HUES64 (cell line): ENCODE results near the gene RSPO1.

Source experiments
- H3K27ac ChIP-seq: 2 replicates; pipeline ENCODE4 v1.7.0; 2013; ENCODE audit warnings: low read depth, low read length, inconsistent platforms
- H3K27me3 ChIP-seq: 2 replicates; pipeline ENCODE4 v1.6.1; 2013; ENCODE audit warnings: mild to moderate bottlenecking, low read length; ENCODE audit not compliant: insufficient read depth
- H3K36me3 ChIP-seq: 2 replicates; pipeline ENCODE4 v1.6.1; 2013; ENCODE audit warnings: mild to moderate bottlenecking, low read length; ENCODE audit not compliant: insufficient read depth
- H3K4me1 ChIP-seq: 2 replicates; pipeline ENCODE4 v1.6.1; 2013; ENCODE audit warnings: mild to moderate bottlenecking, low read length, moderate library complexity; ENCODE audit not compliant: insufficient read depth
- H3K4me3 ChIP-seq: 2 replicates; pipeline ENCODE4 v1.5.1; 2013; ENCODE audit warnings: mild to moderate bottlenecking, low read length, moderate library complexity
- H3K9ac ChIP-seq: 2 replicates; pipeline ENCODE4 v1.6.1; 2013; ENCODE audit warnings: mild to moderate bottlenecking, low read depth, low read length
- H3K9me3 ChIP-seq: 2 replicates; pipeline ENCODE4 v1.6.1; 2013; ENCODE audit warnings: low read depth, low read length; ENCODE audit not compliant: insufficient read depth
- WGBS: fragments of 150-250, 120-280 bp; methylation state at CpG from one replicate; pipeline ENCODE4 v1.1.7; 2013; ENCODE audit warnings: missing lambda C conversion rate; 5-methylcytosine and 5-hydroxymethylcytosine counted together

Gene RSPO1

DNA sequence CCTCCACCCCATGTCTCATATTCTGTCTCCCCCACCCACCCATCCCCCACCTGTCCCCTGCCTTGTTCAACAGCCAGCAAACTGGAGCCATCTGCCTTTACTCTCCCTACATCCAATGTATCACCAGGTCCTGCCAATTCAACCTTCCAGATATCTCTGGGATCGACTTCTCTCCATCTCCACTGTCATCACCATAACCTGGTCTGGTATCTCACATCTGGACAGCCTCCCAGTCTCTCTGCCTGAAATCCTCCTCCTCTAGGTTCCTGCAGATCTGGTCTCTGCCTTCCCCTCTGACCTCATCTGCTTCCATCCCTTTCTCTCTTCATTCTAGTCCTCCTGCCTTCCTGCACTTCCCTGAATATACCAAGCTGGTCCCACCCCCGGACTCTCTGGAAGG is 35.4 kb upstream of the RSPO1 start:
- WGBS = 79% methylated on average over 2 of the region's 2 CpGs
- Histone ChIP-seq H3K9ac (no peak overlapping the region), H3K36me3 (no peaks in the 10 kb centered on the region), H3K4me3 (no peak overlapping the region), H3K27ac (no peak overlapping the region), H3K4me1 (no peaks in the 10 kb centered on the region), H3K27me3 (peaks cover 10% of the 10 kb centered on the region; the same call in 1 of the 2 replicates), H3K9me3 (no peaks in the 10 kb centered on the region)

- H3K36me3 ChIP-seq = no peaks in the 10 kb centered on the region
- H3K4me1 ChIP-seq = peaks cover 4% of the 10 kb centered on the region; the same call in 1 of the 2 replicates
- no peak overlapping the region for H3K4me3 ChIP-seq
- H3K9ac ChIP-seq = no peak overlapping the region
- WGBS = 79% methylated on average over 17 of the region's 17 CpGs
- H3K27me3 ChIP-seq = peaks cover 10% of the 10 kb centered on the region; the same call in 1 of the 2 replicates
- H3K9me3 ChIP-seq = no peaks in the 10 kb centered on the region
- H3K27ac ChIP-seq = no peak overlapping the region
Observed at GRCh38 chr1:37667023-37667671, 32.5 kb upstream of the RSPO1 start.

- WGBS = 95% methylated on average over 11 of the region's 11 CpGs
- Histone ChIP-seq H3K9me3 (no peaks in the 10 kb centered on the region), H3K4me1 (peaks cover 8% of the 10 kb centered on the region; the same call in 1 of the 2 replicates), H3K27ac (no peak overlapping the region), H3K9ac (no peak overlapping the region), H3K36me3 (no peaks in the 10 kb centered on the region), H3K27me3 (peaks cover 10% of the 10 kb centered on the region; the same call in 1 of the 2 replicates), H3K4me3 (no peak overlapping the region)
Observed at GRCh38 chr1:37666241-37666867, 31.7 kb upstream of the RSPO1 start.

- Histone ChIP-seq H3K27ac (no peak overlapping the region), H3K9me3 (no peaks in the 10 kb centered on the region), H3K9ac (no peak overlapping the region), H3K27me3 (peaks cover 11% of the 10 kb centered on the region; the same call in 1 of the 2 replicates), H3K36me3 (no peaks in the 10 kb centered on the region), H3K4me3 (no peak overlapping the region), H3K4me1 (peaks cover 13% of the 10 kb centered on the region; the same call in 1 of the 2 replicates)
- WGBS = 59% methylated on average over 14 of the region's 14 CpGs
Observed at GRCh38 chr1:37663426-37664000, 28.8 kb upstream of the RSPO1 start.

DNA sequence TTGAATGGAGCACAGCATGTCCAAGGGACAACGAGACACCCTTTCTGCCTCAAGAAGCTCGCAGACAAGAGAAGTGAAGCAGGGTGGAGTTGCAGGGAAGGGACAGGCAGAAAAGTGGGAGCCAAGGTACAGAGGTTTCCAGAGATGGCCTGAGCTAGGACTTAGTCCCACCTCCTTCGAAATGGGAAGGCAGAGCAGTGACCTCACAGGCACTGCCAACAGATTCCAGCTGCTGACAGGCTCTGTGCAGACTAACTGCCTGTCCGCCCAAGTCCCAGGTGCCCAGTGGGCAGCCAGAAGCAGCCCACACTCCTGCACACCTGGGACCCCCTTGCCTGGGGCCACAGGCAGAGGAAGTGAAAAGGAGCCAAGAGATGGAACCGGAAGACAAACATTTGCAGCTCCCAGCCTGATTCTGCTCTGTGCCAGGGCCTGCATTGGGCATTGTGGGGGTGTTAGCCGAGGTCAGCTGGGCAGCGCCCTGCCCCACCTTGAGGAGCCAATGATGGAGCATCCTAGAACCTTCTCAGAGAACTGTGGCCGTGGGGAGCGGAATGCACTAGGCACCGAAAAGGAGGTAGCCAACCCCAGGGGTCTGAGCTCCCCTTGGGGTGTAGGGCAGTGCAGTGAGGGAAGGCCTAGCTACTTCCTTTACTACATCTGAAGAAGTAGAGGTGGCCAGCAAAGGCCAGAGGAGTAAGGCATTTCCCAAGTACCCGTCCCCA is 27.5 kb upstream of the RSPO1 start:
- no peak overlapping the region for H3K4me3 ChIP-seq
- H3K9me3 ChIP-seq = no peaks in the 10 kb centered on the region
- H3K27ac ChIP-seq = no peak overlapping the region
- H3K36me3 ChIP-seq = no peaks in the 10 kb centered on the region
- WGBS = 90% methylated on average over 11 of the region's 11 CpGs
- peaks cover 11% of the 10 kb centered on the region; the same call in 1 of the 2 replicates for H3K27me3 ChIP-seq
- no peak overlapping the region for H3K9ac ChIP-seq
- peaks cover 13% of the 10 kb centered on the region; the same call in 1 of the 2 replicates for H3K4me1 ChIP-seq

DNA sequence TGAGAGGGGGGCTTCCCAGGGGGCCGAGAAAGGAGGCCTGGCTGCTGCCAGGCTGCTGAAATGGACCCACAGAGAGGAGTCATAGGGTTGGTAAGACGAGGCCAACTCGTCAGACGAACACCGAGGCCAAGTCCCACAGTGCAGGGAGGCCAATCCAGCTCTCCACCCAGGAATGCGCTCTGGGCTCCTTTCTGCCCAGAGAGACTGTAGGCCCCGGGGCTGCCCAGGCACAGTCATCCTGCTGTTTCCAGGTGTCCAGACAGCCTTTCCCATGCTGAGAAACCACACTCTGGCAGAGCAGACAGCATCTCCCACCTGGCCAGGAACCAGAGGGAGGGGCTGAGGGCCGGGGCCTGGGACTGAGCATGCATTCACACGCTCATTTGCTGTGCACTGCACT is 26.7 kb upstream of the RSPO1 start:
- H3K4me3 ChIP-seq = no peak overlapping the region
- H3K9me3 ChIP-seq = no peaks in the 10 kb centered on the region
- H3K4me1 ChIP-seq = peaks cover 13% of the 10 kb centered on the region; the same call in 1 of the 2 replicates
- H3K27me3 ChIP-seq = peaks cover 11% of the 10 kb centered on the region; the same call in 1 of the 2 replicates
- H3K27ac ChIP-seq = no peak overlapping the region
- H3K9ac ChIP-seq = no peak overlapping the region
- 79% methylated on average over 9 of the region's 9 CpGs for WGBS
- no peaks in the 10 kb centered on the region for H3K36me3 ChIP-seq

- 28% methylated on average over 8 of the region's 10 CpGs for WGBS
- Histone ChIP-seq H3K4me3 (peak overlapping the region; percentile 17; the same call in 1 of the 2 replicates), H3K27ac (no peak overlapping the region), H3K9ac (no peak overlapping the region), H3K36me3 (no peaks in the 10 kb centered on the region), H3K4me1 (peaks cover 13% of the 10 kb centered on the region; the same call in 1 of the 2 replicates), H3K27me3 (peaks cover 11% of the 10 kb centered on the region), H3K9me3 (no peaks in the 10 kb centered on the region)
Observed at GRCh38 chr1:37660664-37661063, 26.0 kb upstream of the RSPO1 start.

GRCh38 chr1:37658486-37658885 is 23.8 kb upstream of the RSPO1 start:
- H3K9ac ChIP-seq = no peak overlapping the region
- no peaks in the 10 kb centered on the region for H3K36me3 ChIP-seq
- 91% methylated on average over 6 of the region's 6 CpGs for WGBS
- peaks cover 9% of the 10 kb centered on the region; the same call in 1 of the 2 replicates for H3K4me1 ChIP-seq
- H3K27ac ChIP-seq = no peak overlapping the region
- no peaks in the 10 kb centered on the region for H3K9me3 ChIP-seq
- no peak overlapping the region for H3K4me3 ChIP-seq
- H3K27me3 ChIP-seq = peaks cover 11% of the 10 kb centered on the region

DNA sequence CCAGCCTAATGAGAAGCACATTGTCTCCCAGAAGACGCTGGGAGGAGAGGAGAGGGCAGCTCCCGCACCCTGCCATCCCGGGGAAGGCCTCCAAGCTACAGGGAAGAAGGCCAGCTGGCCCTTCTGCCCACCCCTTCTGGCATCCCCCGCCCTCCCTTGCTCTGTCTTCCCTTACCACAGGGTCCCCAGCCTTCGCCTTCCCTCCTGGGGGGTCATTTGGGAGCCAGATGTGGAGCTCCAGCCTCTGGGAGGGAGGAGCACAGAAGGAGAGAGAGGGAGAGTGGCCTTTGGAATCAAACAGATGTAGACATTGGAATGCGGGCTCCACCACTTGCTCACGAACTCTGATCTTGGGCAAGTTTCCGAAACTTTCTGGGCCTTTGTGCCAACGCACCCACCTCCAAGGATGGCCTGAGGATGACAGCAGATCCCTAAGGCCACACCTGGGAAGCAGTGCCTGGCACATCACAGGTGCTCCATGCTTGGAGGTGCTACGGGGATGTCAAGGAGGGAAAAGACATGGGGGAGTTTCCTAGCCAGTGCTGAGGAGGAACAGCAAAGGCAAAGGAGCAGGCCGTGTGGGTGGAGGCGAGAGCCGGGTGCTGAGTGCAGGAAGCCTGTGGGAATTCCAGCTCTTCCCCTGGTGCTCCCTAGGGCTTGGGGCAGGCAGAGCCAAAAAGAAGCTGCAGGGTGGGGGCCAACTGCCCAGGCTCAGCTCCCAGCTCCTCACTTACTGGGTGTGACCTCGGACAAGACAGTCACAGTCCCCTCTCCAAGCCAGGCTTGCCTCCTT is 23.1 kb upstream of the RSPO1 start:
- H3K4me3 ChIP-seq = no peak overlapping the region
- 89% methylated on average over 12 of the region's 14 CpGs for WGBS

GRCh38 chr1:37656881-37657280 is 22.2 kb upstream of the RSPO1 start:
- no peaks in the 10 kb centered on the region for H3K36me3 ChIP-seq
- no peak overlapping the region for H3K9ac ChIP-seq
- peaks cover 11% of the 10 kb centered on the region for H3K27me3 ChIP-seq
- no peak overlapping the region for H3K27ac ChIP-seq
- no peak overlapping the region for H3K4me3 ChIP-seq
- H3K4me1 ChIP-seq = peaks cover 7% of the 10 kb centered on the region; the same call in 1 of the 2 replicates
- H3K9me3 ChIP-seq = no peaks in the 10 kb centered on the region
- 91% methylated on average over 11 of the region's 11 CpGs for WGBS

More for the DNA sequence above, 23.1 kb upstream of the RSPO1 start:
- H3K27me3 ChIP-seq = peaks cover 11% of the 10 kb centered on the region
- H3K27ac ChIP-seq = no peak overlapping the region
- H3K36me3 ChIP-seq = no peaks in the 10 kb centered on the region
- no peaks in the 10 kb centered on the region for H3K9me3 ChIP-seq
- H3K4me1 ChIP-seq = peaks cover 9% of the 10 kb centered on the region; the same call in 1 of the 2 replicates
- no peak overlapping the region for H3K9ac ChIP-seq
